IMR-90 (cell line): ENCODE data around the gene SIPA1L3.

Source experiments
- CTCF ChIP-seq: conservative IDR thresholded peaks from 2 replicates; pipeline ENCODE4 v1.5.1; 2012; ENCODE audit warnings: mild to moderate bottlenecking, low read depth, low read length, improper control_type of control experiment
- MAZ ChIP-seq: IDR thresholded peaks from 2 replicates; pipeline ENCODE4 v1.6.1; 2012; ENCODE audit warnings: low read depth, mild to moderate bottlenecking, low read length, improper control_type of control experiment, moderate library complexity, borderline replicate concordance
- NFE2L2 ChIP-seq: fragments of 150-350 bp; IDR thresholded peaks from 2 replicates; pipeline ENCODE4 v1.6.1; 2016; ENCODE audit warnings: low read depth, mild to moderate bottlenecking, low read length
- POLR2A ChIP-seq: IDR thresholded peaks from 2 replicates; pipeline ENCODE4 v1.6.1; 2012; ENCODE audit warnings: mild to moderate bottlenecking, low read depth, low read length
- RCOR1 ChIP-seq: IDR thresholded peaks from 2 replicates; pipeline ENCODE4 v1.6.1; 2012; ENCODE audit warnings: mild to moderate bottlenecking, low read length, improper control_type of control experiment; ENCODE audit not compliant: insufficient replicate concordance

- no peak for TF ChIP-seq POLR2A
- no peak for TF ChIP-seq CTCF
- no peak for TF ChIP-seq MAZ
- no peak for TF ChIP-seq RCOR1
- TF ChIP-seq NFE2L2 = no peak
Observed at GRCh38 chr19:38046254-38047048, 139.4 kb downstream of the SIPA1L3 start.
